Effector memory CD4-positive, alpha-beta T cell (primary cell): Measurements from ENCODE around the gene EIF2S1.
A peak's percentile ranks its signal among the peaks of the same experiment; 100 is the strongest.
"Not testable (repeated sequence)": the region's sequence is repeated elsewhere in the genome, so short reads cannot be mapped to it uniquely, and the experiment has no call there.

ENCODE experiments used
- DNase-seq, 3 donors: peaks; one replicate each; pipeline ENCODE4 v3.0.0-alpha.2; 2020
- H3K27ac ChIP-seq: 2 replicates; pipeline ENCODE4 v1.7.0; 2013; ENCODE audit warnings: mild to moderate bottlenecking, low read length, moderate library complexity; ENCODE audit not compliant: insufficient read depth, poor library complexity, severe bottlenecking
- H3K27me3 ChIP-seq: replicated peaks from 2 replicates; pipeline ENCODE4 v1.7.0; 2013; ENCODE audit warnings: mild to moderate bottlenecking, low read length; ENCODE audit not compliant: insufficient read depth, control insufficient read depth, poor library complexity, severe bottlenecking
- H3K36me3 ChIP-seq: 2 replicates; pipeline ENCODE4 v1.7.0; 2013; ENCODE audit warnings: mild to moderate bottlenecking, low read length, moderate library complexity; ENCODE audit not compliant: control insufficient read depth, insufficient read depth
- H3K4me1 ChIP-seq: 2 replicates; pipeline ENCODE4 v1.7.0; 2013; ENCODE audit warnings: low read length, mild to moderate bottlenecking; ENCODE audit not compliant: control insufficient read depth, insufficient read depth, poor library complexity, severe bottlenecking
- H3K4me3 ChIP-seq: 2 replicates; pipeline ENCODE4 v1.7.0; 2013; ENCODE audit warnings: low read length, low read depth, mild to moderate bottlenecking; ENCODE audit not compliant: insufficient read depth, poor library complexity, severe bottlenecking
- H3K9me3 ChIP-seq: 2 replicates; pipeline ENCODE4 v1.7.0; 2013; ENCODE audit warnings: mild to moderate bottlenecking, low read length, moderate library complexity; ENCODE audit not compliant: control insufficient read depth

Gene EIF2S1

DNA sequence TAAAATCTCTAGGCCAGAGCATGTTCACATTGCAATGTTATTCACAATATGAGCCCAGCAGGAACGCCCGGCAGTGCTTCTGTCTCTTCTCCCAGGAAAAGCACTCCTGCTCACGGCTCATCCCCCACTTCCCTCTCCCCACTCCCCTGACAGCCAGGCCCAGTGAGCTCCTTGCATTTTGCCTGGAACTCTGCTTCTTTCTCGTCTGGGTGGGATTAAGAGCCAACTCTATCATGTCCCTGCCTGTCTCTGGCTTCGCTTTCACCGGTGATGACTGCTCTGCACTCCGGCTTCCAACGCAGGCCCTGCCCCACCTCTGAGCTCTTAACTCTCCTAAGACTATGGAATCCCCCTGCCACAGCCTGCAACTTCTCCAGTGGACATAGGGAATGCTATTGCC, 49.3 kb downstream of the EIF2S1 start:
- H3K4me1 ChIP-seq: peaks cover 6% of the 10 kb centered on the region
- no peak overlapping the region for H3K4me3 ChIP-seq
- no peaks in the 10 kb centered on the region for H3K9me3 ChIP-seq
- no peaks in the 10 kb centered on the region for H3K36me3 ChIP-seq
- no peak overlapping the region for H3K27ac ChIP-seq
- DNase-seq: no peak
- no peaks in the 10 kb centered on the region for H3K27me3 ChIP-seq

DNA sequence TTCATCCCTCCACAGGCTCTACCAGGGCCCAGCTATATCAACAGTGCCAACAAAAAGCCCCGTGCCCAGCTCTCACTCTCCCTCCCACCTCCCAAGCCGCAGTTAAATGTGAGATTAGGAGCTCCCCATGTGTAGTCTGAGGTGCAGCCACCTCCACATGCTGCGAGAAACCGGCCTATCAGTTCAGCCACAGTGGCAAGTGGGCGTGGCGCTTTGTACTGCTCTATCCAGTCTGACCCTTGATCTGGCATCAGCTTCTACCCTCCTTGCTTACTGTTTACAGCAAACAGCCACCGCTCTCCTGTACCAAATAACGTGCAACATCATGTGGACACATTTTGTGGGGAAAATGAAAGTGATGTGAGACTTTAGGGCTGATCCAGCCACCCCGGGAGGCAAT, 50.2 kb downstream of the EIF2S1 start:
- Histone ChIP-seq H3K9me3 (no peaks in the 10 kb centered on the region), H3K4me3 (no peak overlapping the region)

DNA sequence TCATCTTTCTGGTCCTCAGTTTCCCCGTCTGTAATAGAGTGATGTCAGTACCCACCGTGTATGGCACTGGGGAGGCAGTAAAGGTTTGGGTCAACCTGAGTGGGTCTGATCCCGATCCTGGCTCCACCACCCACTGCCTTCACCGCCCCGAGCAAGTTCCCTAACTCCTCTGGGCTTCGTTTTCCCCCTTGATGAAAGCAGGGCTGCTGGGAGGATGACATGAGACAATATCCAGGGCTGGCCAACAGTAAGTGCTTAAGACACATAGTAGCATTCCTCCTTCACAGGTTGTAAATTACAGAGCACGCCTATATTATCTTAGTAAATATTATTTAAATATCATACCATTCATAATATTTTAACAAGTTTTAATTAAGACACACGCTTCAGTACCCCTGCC, 51.2 kb downstream of the EIF2S1 start:
- peaks cover 6% of the 10 kb centered on the region for H3K4me1 ChIP-seq
- peak overlapping the region; percentile 25 for H3K27ac ChIP-seq
- no peak for DNase-seq
- no peaks in the 10 kb centered on the region for H3K36me3 ChIP-seq
- H3K9me3 ChIP-seq: no peaks in the 10 kb centered on the region
- peak overlapping the region; percentile 41 for H3K4me3 ChIP-seq
- H3K27me3 ChIP-seq: no peaks in the 10 kb centered on the region

More for the DNA sequence above, 50.2 kb downstream of the EIF2S1 start:
- H3K27me3 ChIP-seq: no peaks in the 10 kb centered on the region
- DNase-seq: no peak
- no peak overlapping the region for H3K27ac ChIP-seq
- no peaks in the 10 kb centered on the region for H3K36me3 ChIP-seq
- peaks cover 6% of the 10 kb centered on the region for H3K4me1 ChIP-seq

DNA sequence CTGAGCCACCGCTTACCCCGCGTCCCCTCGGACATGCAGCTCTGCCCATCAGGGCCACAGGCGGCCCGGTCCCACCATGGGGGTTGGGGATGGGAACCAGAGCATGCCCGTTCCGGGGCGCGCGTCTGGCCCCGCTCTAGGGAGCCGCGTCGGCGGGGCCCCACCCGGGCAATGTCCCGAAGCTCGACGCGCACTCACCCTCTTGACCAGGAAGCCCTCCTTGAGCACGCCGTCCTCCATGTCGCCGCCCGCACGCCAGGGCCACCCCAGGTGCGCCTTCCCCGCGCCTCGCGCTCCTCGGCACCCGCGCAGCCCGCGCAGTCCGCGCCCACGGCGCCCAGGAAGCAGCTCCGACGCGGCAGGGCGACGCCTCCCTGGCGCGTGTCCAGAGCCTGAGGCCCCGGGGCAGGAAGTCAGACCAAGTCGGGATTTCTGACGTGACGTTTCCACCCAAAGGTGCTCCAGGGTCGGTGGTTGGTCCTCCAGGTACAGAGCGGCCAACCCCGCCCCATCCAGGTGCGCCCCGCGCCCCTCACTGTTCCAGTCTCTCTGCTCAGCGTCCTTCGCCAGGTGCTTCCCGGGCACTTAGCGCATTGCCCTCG, 51.8 kb downstream of the EIF2S1 start, which contains the start of gene PLEK2:
Gene PLEK2 (minus strand): TSS at position 346 of the 602 bp plus-strand sequence. CDS start 106 bp downstream, at position 240.
- H3K27me3 ChIP-seq: no peaks in the 10 kb centered on the region
- H3K36me3 ChIP-seq: no peaks in the 10 kb centered on the region
- peak in 2 of 3 donors; percentile 22 to 42 for DNase-seq
- no peaks in the 10 kb centered on the region for H3K9me3 ChIP-seq
- peak within 1 kb of the TSS; percentile 25 for H3K27ac ChIP-seq
- H3K4me3 ChIP-seq: peak within 1 kb of the TSS; percentile 41
- H3K4me1 ChIP-seq: peaks cover 6% of the 10 kb centered on the region

DNA sequence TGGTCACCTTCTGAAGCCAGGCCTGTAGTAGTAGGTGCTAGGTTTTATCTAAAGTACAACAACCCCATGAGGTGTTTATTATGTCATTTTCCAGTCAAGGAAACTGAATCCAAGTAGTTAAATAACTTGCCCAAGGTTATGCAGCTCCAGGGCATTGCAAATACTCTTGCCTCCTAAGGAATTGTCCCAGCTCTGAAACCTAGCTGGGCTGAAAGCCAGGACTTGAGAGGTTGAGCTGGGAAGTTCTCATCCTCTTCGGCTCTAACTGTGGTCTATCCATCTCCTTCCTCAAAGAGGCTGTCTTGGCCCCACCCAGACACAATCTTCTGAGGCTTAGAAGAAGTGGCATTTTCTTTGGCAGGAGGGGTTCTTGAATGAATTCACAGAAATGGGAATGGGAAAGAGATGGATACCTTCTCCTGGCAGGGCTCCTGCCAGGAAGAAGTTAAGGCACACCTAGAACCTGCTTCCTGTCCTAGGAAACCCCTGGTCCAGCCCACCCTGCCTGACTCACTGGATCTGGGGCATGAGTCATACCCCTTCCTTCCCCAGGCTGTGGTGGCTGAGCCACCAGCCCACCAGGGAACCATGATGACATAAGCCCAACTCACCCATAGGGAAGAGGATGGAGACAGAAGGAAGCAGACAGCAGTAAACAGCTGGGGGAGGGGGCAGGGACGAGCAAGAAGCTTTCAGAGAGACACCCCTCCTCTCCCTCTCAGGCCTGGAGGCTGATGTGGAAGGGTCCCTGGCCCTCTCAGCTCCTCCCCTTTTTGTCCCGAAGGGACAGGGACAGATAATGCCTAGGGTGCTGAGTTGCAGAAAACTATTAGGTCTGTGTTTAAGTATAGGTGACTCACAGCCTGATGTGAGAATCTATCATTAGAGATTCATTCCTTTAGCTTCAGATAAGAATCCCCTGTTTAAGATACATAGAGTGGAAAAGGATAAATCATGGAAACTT, 54.0 kb downstream of the EIF2S1 start:
- no peak for DNase-seq
- H3K9me3 ChIP-seq: no peaks in the 10 kb centered on the region
- peaks cover 6% of the 10 kb centered on the region for H3K4me1 ChIP-seq
- no peak overlapping the region for H3K4me3 ChIP-seq
- H3K36me3 ChIP-seq: no peaks in the 10 kb centered on the region
- no peaks in the 10 kb centered on the region for H3K27me3 ChIP-seq
- H3K27ac ChIP-seq: no peak overlapping the region

DNA sequence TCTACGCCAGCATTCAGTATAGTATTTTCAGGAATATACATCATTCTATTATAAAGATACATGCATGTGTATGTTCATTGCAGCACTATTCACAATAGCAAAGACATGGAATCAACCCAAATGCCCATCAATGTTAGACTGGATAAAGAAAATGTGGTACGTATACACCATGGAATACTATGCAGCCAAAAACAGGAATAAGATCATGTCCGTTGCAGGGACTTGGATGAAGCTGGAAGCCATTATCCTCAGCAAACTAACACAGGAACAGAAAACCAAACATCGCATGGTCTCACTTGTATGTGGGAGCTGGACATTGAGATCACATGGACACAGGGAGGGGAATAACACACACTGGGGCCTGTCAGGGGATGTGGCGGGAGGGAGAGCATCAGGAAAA, 55.5 kb downstream of the EIF2S1 start:
- not testable (repeated sequence) for H3K9me3 ChIP-seq, H3K4me3 ChIP-seq, H3K27ac ChIP-seq, H3K36me3 ChIP-seq, H3K27me3 ChIP-seq, H3K4me1 ChIP-seq, DNase-seq

DNA sequence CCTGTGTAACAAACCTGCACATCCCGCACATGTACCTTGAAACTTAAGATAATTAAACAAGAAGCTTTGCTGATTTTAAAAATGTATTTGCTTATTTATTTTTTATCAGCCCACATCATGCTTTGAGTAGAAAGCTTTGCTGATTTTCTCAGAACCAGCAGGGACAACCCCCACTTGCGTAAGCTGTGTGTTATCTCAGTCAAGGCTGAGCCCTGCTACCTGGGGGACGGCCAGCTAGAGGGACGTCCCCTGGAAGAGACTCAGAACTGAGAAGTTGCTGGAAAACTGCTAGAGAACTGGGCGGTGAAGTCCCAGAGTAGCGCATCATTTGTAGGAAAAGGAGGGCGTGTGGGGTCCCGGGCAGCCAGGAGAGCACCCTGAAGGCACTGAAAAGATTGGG, 56.0 kb downstream of the EIF2S1 start:
- H3K4me3 ChIP-seq: no peak overlapping the region
- peaks cover 6% of the 10 kb centered on the region for H3K4me1 ChIP-seq
- no peaks in the 10 kb centered on the region for H3K27me3 ChIP-seq
- H3K36me3 ChIP-seq: no peaks in the 10 kb centered on the region
- H3K27ac ChIP-seq: no peak overlapping the region
- H3K9me3 ChIP-seq: no peaks in the 10 kb centered on the region
- DNase-seq: no peak

DNA sequence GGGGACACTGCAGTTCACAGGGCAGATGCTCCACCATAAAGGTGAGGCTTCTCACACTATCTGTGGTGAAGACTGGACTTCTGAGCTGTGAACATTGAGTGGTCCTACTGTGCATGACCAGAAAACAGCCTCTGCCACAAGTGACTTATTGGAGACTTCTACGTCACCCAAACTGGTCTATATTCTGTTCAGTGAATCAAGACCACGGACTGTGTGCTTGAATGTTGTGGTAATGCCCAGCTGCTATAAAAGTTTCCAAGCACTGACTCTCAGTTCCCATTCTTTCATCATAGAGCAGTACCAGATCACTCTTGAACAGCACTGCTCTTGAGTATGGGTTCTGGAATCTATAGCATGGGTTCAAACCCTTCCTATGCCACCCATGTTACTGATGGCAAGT, 56.7 kb downstream of the EIF2S1 start:
- Histone ChIP-seq H3K4me3 (no peak overlapping the region), H3K27me3 (no peaks in the 10 kb centered on the region), H3K9me3 (no peaks in the 10 kb centered on the region), H3K27ac (no peak overlapping the region), H3K4me1 (peaks cover 4% of the 10 kb centered on the region), H3K36me3 (no peaks in the 10 kb centered on the region)
- no peak for DNase-seq

DNA sequence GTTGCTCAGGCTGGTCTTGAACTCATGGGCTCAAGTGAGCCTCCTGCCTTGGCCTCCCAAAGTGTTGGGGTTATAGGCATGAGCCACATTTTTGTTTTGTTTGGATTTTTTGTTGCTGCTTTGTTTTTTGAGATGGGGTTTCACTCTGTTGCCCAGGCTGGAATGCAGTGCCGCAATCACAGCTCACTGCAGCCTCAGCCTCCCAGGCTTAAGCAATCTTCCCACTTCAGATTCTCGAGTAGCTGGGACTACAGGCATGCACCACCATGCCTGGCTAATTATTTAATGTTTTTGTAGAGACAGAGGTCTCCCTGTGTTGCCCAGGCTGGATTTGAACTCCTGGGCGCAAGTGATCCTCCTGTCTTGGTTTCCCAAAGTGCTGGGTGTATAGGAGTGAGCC, 57.5 kb downstream of the EIF2S1 start:
- no peak for DNase-seq
- H3K36me3 ChIP-seq: no peaks in the 10 kb centered on the region
- no peak overlapping the region for H3K4me3 ChIP-seq
- H3K4me1 ChIP-seq: no peaks in the 10 kb centered on the region
- H3K9me3 ChIP-seq: no peaks in the 10 kb centered on the region
- no peak overlapping the region for H3K27ac ChIP-seq
- H3K27me3 ChIP-seq: no peaks in the 10 kb centered on the region
